Vagina (tissue), 2 donors: ENCODE measurements around the gene PPL.

Source experiments
- POLR2A ChIP-seq, 2 donors: fragments of 450-650 bp; IDR thresholded peaks; one replicate each; pipeline ENCODE4 v1.6.1; 2017; ENCODE audit warnings: antibody characterized with exemption in 2 of 2, mild to moderate bottlenecking in 2 of 2, moderate library complexity in 2 of 2
- POLR2AphosphoS5 ChIP-seq, 2 donors: sonication (generic); formaldehyde crosslinking; IDR thresholded peaks; one replicate each; pipeline ENCODE4 v1.9.0; 2017; ENCODE audit warnings: antibody characterized with exemption in 2 of 2, mild to moderate bottlenecking in 2 of 2, low read depth in 1 of 2; ENCODE audit not compliant: insufficient read depth in 1 of 2

DNA sequence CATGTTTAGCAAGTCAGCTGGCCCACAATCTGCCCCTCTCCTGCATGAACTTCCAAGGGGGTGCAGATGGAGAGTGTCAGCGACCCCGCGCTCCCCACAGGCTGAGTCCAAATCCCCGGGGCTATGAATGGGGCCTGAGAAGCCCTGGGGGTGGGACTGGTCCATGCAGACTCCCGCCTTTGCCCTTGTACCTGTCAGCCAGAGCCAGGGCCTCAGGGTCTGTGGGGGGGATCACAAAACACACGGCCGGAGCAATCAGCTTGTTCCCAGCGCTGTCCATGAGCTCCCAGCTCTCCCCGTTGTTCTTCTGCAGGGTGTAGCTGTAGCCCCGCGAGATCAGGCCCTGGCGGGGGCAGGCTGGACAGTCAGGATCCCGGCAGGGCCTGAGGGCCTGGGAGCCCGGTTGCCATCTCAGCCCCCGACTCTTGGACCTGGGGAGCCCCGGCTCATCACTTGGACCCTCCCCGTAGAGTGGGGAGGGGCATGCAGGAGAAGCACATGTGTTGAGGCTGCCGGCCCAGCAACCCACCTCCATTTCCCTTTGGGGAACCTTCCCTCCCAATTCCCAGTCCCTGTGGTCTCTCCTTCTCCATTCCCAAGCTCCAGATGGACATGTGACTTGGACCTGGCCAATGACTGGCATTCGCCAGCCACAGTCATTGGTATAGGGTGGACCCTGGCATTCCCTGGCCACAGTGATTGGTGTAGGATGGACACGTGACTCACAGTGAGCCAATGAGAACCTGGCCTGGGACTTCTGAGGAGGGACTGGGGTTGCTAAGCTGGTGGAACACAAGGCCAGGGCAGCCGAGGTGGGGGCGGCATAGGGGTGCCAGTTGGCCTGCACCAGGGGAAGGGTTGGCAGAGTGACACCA lies 42.4 kb downstream of the PPL start:
- TF ChIP-seq POLR2A (IDR thresholded peaks at IDR 0.05), result no peak
- no peak for TF ChIP-seq POLR2AphosphoS5 (IDR thresholded peaks at IDR 0.05; ENCODE audit: insufficient read depth in 1 of 2, low read depth in 1 of 2)
